SK-N-SH (cell line): ENCODE data around the gene TMEM92. TPM values are rescaled to one million over a fixed set of nuclear protein-coding genes. Genes with fewer than 3 reads are reported as not detected.

ENCODE experiments used
- CTCF ChIA-PET: fragments of 300-600, 350-600 bp; formaldehyde crosslinking; extraction: SDS; loops from one replicate; lab custom pipeline; 2021; lab: Yijun Ruan, JAX
- POLR2A ChIA-PET: fragments of 350-600 bp; sonication (Branson Sonifier 250); formaldehyde crosslinking; extraction: SDS; loops from one replicate; lab custom pipeline; 2020; ENCODE audit warnings: antibody characterized with exemption, inconsistent platforms; lab: Yijun Ruan, JAX
- DNase-seq: peaks from one replicate; pipeline ENCODE4 v3.0.0; 2012
- H2AFZ ChIP-seq: fragments of 200-600 bp; sonication (generic); 2 replicates; pipeline ENCODE4 v1.8.1; 2016; ENCODE audit warnings: antibody characterized with exemption, mild to moderate bottlenecking, low read depth
- H3F3A ChIP-seq: fragments of 200-600 bp; sonication (generic); replicated peaks from 2 replicates; pipeline ENCODE3; 2016; ENCODE audit warnings: antibody characterized with exemption, mild to moderate bottlenecking; ENCODE audit not compliant: insufficient read depth
- H3K27ac ChIP-seq, 2 experiments: fragments of 200-500 bp in 1 of 2; fragments of 200-600 bp in 1 of 2; sonication (Bioruptor generic) in 1 of 2; sonication (generic), shearing (Covaris generic) in 1 of 2; 2 replicates each; pipeline versions ENCODE4 v1.5.1 to v1.6.1; 2014 to 2016; ENCODE audit warnings: low read depth in 2 of 2, inconsistent platforms in 1 of 2, low read length in 1 of 2, mild to moderate bottlenecking in 1 of 2, mixed read lengths in 1 of 2
- H3K27me3 ChIP-seq: fragments of 200-600 bp; sonication (generic), shearing (Covaris generic); 2 replicates; pipeline ENCODE4 v1.6.1; 2016; ENCODE audit warnings: mixed run types; ENCODE audit not compliant: insufficient read depth
- H3K36me3 ChIP-seq, 2 experiments: fragments of 200-500 bp in 1 of 2; fragments of 200-600 bp in 1 of 2; sonication (Bioruptor generic) in 1 of 2; sonication (generic) in 1 of 2; replicated peaks in 1 of 2; 2 replicates each; pipeline versions ENCODE3 to v1.5.1; 2014 to 2016; ENCODE audit warnings: low read length in 1 of 2, mild to moderate bottlenecking in 1 of 2; ENCODE audit not compliant: insufficient read depth in 2 of 2, control insufficient read depth in 1 of 2
- H3K4me1 ChIP-seq, 2 experiments: fragments of 200-500 bp in 1 of 2; fragments of 200-600 bp in 1 of 2; sonication (Bioruptor generic) in 1 of 2; sonication (generic), shearing (Covaris generic) in 1 of 2; 2 replicates each; pipeline versions ENCODE4 v1.5.1 to v1.6.1; 2014 to 2016; ENCODE audit warnings: low read depth in 1 of 2, low read length in 1 of 2, mixed run types in 1 of 2; ENCODE audit not compliant: insufficient read depth in 2 of 2, control insufficient read depth in 1 of 2
- H3K4me2 ChIP-seq: fragments of 200-600 bp; sonication (generic), shearing (Covaris generic); 2 replicates; pipeline ENCODE4 v1.6.1; 2017; ENCODE audit warnings: mixed run types
- H3K4me3 ChIP-seq, 2 experiments: fragments of 200-500 bp in 1 of 2; fragments of 200-600 bp in 1 of 2; sonication (Bioruptor generic) in 1 of 2; sonication (generic), shearing (Covaris generic) in 1 of 2; 2 replicates each; pipeline versions ENCODE4 v1.5.1 to v1.8.1; 2014 to 2016; ENCODE audit warnings: low read depth in 2 of 2, inconsistent platforms in 1 of 2, low read length in 1 of 2, mild to moderate bottlenecking in 1 of 2, mixed read lengths in 1 of 2, moderate library complexity in 1 of 2
- H3K79me2 ChIP-seq: fragments of 200-600 bp; sonication (generic); 2 replicates; pipeline ENCODE4 v1.8.1; 2017; ENCODE audit warnings: mild to moderate bottlenecking; ENCODE audit not compliant: insufficient read depth
- H3K9ac ChIP-seq: fragments of 200-600 bp; sonication (generic); 2 replicates; pipeline ENCODE4 v1.6.1; 2017; ENCODE audit warnings: mixed run types
- H3K9me2 ChIP-seq: fragments of 200-600 bp; sonication (generic); 2 replicates; pipeline ENCODE4 v1.6.1; 2017; ENCODE audit warnings: mixed run types
- H3K9me3 ChIP-seq: fragments of 200-600 bp; sonication (generic); 2 replicates; pipeline ENCODE4 v1.6.1; 2017; ENCODE audit warnings: mixed run types, mild to moderate bottlenecking, moderate library complexity
- H4K20me1 ChIP-seq: fragments of 200-600 bp; sonication (generic); 2 replicates; pipeline ENCODE4 v1.6.1; 2017; ENCODE audit warnings: mild to moderate bottlenecking, mixed run types; ENCODE audit not compliant: insufficient read depth
- EZH2phosphoT487 ChIP-seq: fragments of 200-600 bp; sonication (generic); IDR thresholded peaks from 2 replicates; pipeline ENCODE4 v1.6.1; 2017; ENCODE audit warnings: low read depth, mixed run types, mild to moderate bottlenecking, antibody characterized with exemption, moderate library complexity, borderline replicate concordance
- FOXJ3 ChIP-seq: sonication (generic); formaldehyde crosslinking; IDR thresholded peaks from 2 replicates; pipeline ENCODE4 v1.5.1; 2020; ENCODE audit warnings: mild to moderate bottlenecking, missing genetic modification reagents
- FOXM1 ChIP-seq: IDR thresholded peaks from 2 replicates; pipeline ENCODE4 v1.4.0; 2012; ENCODE audit warnings: low read depth, mild to moderate bottlenecking
- GABPA ChIP-seq: IDR thresholded peaks from 2 replicates; pipeline ENCODE4 v1.4.0; 2012; ENCODE audit warnings: low read depth, mild to moderate bottlenecking
- JUND ChIP-seq: IDR thresholded peaks from 2 replicates; pipeline ENCODE4 v1.4.0; 2012
- MXI1 ChIP-seq: IDR thresholded peaks from 2 replicates; pipeline ENCODE4 v1.6.1; 2012; ENCODE audit warnings: mild to moderate bottlenecking, low read depth, low read length, improper control_type of control experiment
- RAD21 ChIP-seq: IDR thresholded peaks from 2 replicates; pipeline ENCODE4 v1.6.1; 2012; ENCODE audit warnings: mild to moderate bottlenecking, low read length
- RCOR1 ChIP-seq: fragments of 150-350 bp; IDR thresholded peaks from 2 replicates; pipeline ENCODE4 v1.6.1; 2017; ENCODE audit warnings: antibody characterized with exemption, low read length
- RFX5 ChIP-seq: IDR thresholded peaks from 2 replicates; pipeline ENCODE4 v1.6.1; 2012; ENCODE audit warnings: mild to moderate bottlenecking, improper control_type of control experiment, low read length
- SIN3A ChIP-seq: IDR thresholded peaks from 2 replicates; pipeline ENCODE4 v1.6.1; 2012; ENCODE audit warnings: low read depth, mild to moderate bottlenecking, low read length, moderate library complexity, borderline replicate concordance
- WGBS: methylation state at CpG from one replicate; pipeline ENCODE4 v1.1.6; 2017; ENCODE audit warnings: low lambda C conversion rate; 5-methylcytosine and 5-hydroxymethylcytosine counted together
- polyA plus RNA-seq, 3 experiments: library from polyadenylated mRNA; depleted of rRNA; stranded (reverse); fragments of >200 nt; gene quantifications; 2 replicates each; pipeline ENCODE4 v1.2.3, GENCODE V29; 2012
- TF ChIP-seq, protein P1 (sequence below): IDR thresholded peaks from 2 replicates; pipeline ENCODE4 v1.6.1; 2012; ENCODE audit warnings: mild to moderate bottlenecking, low read depth, low read length, moderate library complexity
- TF ChIP-seq, protein P2 (sequence below): IDR thresholded peaks from 2 replicates; pipeline ENCODE4; 2012
- TF ChIP-seq, protein P3 (sequence below): IDR thresholded peaks from 2 replicates; pipeline ENCODE4 v1.4.0; 2012; ENCODE audit warnings: low read depth, borderline replicate concordance
- TF ChIP-seq, protein P4 (sequence below): fragments of 200-600 bp; sonication (generic); IDR thresholded peaks from 2 replicates; pipeline ENCODE4 v1.6.1; 2017; ENCODE audit warnings: antibody characterized with exemption, mild to moderate bottlenecking, moderate library complexity

TMEM92 gene
- polyA plus RNA-seq, 1 of the 3 experiments (the other 2 are of a cell fraction), result 0.46 TPM

DNA sequence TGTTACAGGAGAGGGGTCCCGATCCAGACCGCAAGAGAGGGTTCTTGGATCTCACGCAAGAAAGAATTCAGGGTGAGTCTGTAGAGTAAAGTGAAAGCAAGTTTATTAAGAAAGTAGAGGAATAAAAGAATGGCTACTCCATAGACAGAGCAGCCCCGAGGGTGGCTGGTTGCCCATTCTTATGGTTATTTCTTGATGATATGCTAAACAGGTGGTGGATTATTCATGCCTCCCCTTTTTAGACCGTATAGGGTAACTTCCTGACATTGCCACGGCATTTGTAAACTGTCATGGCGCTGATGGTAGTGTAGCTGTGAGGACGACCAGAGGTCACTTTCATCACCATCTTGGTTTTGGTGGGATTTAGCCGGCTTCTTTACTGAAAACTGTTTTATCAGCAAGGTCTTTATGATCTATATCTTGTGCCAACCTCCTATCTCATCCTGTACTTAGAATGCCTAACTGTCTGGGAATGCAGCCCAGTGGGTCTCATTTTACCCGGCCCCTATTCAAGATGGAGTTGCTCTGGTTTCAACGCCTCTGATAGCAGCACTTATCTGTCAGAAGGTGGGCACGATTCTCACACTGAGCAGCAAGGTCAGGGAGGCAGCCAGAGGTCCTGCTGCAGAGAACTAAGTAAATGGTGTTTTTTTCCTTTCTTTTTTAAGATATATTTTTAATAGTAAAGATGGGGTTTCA, 45.2 kb downstream of the TMEM92 start:
- no peak for DNase-seq
- H3K27ac ChIP-seq, result no peak overlapping the region
- peaks cover 11% of the 10 kb centered on the region for H3F3A ChIP-seq
- TF ChIP-seq, protein P1, sequence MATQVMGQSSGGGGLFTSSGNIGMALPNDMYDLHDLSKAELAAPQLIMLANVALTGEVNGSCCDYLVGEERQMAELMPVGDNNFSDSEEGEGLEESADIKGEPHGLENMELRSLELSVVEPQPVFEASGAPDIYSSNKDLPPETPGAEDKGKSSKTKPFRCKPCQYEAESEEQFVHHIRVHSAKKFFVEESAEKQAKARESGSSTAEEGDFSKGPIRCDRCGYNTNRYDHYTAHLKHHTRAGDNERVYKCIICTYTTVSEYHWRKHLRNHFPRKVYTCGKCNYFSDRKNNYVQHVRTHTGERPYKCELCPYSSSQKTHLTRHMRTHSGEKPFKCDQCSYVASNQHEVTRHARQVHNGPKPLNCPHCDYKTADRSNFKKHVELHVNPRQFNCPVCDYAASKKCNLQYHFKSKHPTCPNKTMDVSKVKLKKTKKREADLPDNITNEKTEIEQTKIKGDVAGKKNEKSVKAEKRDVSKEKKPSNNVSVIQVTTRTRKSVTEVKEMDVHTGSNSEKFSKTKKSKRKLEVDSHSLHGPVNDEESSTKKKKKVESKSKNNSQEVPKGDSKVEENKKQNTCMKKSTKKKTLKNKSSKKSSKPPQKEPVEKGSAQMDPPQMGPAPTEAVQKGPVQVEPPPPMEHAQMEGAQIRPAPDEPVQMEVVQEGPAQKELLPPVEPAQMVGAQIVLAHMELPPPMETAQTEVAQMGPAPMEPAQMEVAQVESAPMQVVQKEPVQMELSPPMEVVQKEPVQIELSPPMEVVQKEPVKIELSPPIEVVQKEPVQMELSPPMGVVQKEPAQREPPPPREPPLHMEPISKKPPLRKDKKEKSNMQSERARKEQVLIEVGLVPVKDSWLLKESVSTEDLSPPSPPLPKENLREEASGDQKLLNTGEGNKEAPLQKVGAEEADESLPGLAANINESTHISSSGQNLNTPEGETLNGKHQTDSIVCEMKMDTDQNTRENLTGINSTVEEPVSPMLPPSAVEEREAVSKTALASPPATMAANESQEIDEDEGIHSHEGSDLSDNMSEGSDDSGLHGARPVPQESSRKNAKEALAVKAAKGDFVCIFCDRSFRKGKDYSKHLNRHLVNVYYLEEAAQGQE, result no peak
- no peak for TF ChIP-seq FOXJ3 (CRISPR knock-in tag)
- TF ChIP-seq SIN3A, result no peak
- TF ChIP-seq, protein P2, sequence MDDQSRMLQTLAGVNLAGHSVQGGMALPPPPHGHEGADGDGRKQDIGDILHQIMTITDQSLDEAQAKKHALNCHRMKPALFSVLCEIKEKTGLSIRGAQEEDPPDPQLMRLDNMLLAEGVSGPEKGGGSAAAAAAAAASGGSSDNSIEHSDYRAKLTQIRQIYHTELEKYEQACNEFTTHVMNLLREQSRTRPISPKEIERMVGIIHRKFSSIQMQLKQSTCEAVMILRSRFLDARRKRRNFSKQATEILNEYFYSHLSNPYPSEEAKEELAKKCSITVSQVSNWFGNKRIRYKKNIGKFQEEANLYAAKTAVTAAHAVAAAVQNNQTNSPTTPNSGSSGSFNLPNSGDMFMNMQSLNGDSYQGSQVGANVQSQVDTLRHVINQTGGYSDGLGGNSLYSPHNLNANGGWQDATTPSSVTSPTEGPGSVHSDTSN, result no peak
- TF ChIP-seq, protein P3, sequence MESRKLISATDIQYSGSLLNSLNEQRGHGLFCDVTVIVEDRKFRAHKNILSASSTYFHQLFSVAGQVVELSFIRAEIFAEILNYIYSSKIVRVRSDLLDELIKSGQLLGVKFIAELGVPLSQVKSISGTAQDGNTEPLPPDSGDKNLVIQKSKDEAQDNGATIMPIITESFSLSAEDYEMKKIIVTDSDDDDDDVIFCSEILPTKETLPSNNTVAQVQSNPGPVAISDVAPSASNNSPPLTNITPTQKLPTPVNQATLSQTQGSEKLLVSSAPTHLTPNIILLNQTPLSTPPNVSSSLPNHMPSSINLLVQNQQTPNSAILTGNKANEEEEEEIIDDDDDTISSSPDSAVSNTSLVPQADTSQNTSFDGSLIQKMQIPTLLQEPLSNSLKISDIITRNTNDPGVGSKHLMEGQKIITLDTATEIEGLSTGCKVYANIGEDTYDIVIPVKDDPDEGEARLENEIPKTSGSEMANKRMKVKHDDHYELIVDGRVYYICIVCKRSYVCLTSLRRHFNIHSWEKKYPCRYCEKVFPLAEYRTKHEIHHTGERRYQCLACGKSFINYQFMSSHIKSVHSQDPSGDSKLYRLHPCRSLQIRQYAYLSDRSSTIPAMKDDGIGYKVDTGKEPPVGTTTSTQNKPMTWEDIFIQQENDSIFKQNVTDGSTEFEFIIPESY, result no peak
- no peak for TF ChIP-seq EZH2phosphoT487
- no peak for TF ChIP-seq MXI1
- TF ChIP-seq, protein P4, sequence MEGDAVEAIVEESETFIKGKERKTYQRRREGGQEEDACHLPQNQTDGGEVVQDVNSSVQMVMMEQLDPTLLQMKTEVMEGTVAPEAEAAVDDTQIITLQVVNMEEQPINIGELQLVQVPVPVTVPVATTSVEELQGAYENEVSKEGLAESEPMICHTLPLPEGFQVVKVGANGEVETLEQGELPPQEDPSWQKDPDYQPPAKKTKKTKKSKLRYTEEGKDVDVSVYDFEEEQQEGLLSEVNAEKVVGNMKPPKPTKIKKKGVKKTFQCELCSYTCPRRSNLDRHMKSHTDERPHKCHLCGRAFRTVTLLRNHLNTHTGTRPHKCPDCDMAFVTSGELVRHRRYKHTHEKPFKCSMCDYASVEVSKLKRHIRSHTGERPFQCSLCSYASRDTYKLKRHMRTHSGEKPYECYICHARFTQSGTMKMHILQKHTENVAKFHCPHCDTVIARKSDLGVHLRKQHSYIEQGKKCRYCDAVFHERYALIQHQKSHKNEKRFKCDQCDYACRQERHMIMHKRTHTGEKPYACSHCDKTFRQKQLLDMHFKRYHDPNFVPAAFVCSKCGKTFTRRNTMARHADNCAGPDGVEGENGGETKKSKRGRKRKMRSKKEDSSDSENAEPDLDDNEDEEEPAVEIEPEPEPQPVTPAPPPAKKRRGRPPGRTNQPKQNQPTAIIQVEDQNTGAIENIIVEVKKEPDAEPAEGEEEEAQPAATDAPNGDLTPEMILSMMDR, result no peak
- no peak for TF ChIP-seq RAD21
- TF ChIP-seq GABPA, result no peak
- TF ChIP-seq RCOR1, result no peak
- TF ChIP-seq FOXM1, result no peak
- TF ChIP-seq RFX5, result no peak
- no peak for TF ChIP-seq JUND
- POLR2A ChIA-PET, result no interaction called here
- H3K79me2 ChIP-seq, result no peaks in the 10 kb centered on the region
- H3K9ac ChIP-seq, result no peak overlapping the region
- no peak overlapping the region for H3K4me3 ChIP-seq
- H3K36me3 ChIP-seq, result no peaks in the 10 kb centered on the region
- no peaks in the 10 kb centered on the region; a peak in 1 of 4 replicates for H3K4me1 ChIP-seq
- H2AFZ ChIP-seq, result no peak overlapping the region
- WGBS, result 85% methylated on average over 12 of the region's 12 CpGs
- no peaks in the 10 kb centered on the region for H3K9me3 ChIP-seq
- H3K9me2 ChIP-seq, result no peaks in the 10 kb centered on the region
- H3K4me2 ChIP-seq, result no peak overlapping the region
- H4K20me1 ChIP-seq, result no peaks in the 10 kb centered on the region
- CTCF ChIA-PET, result interaction anchor here (1.2 to 5.9 kb wide), 6 partner anchors 22 to 150 kb away, joined by 3 to 54 read pairs (median 20); partner anchors contain the start of gene COL1A1
- H3K27me3 ChIP-seq, result no peaks in the 10 kb centered on the region
